ENCODE results near the gene DAAM2.

DNA sequence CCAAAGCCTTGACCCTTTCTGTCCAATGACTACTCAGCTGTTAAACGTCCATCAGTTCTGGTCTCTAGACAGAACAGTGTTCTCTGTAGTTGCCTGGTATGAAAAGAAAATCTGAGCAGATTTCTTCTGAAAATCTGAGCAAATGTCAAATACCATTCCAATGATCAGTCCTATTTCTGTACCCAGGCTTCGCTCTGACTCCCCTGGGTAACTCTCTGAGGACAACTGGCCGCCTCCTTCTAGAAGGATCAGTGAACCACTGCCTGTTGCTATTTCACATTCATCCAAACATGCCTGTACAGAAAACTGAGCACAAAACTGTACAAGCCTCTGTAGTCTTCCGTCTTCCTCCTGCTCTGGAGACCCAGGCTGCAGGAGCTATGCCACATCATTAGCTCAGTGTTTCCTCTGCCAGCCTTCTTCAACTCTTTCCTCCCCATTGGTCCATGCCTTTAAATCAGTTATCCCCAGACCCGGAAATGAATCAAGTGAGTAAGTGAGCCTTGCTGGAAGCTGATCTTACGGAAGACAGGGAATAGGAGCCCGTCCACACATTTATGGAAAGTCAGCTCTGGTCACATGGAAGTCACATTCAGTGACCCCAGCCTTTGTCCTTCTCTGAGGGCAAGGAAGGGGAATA is 63.3 kb downstream of the DAAM2 start:
- TF ChIP-seq, protein P1, sequence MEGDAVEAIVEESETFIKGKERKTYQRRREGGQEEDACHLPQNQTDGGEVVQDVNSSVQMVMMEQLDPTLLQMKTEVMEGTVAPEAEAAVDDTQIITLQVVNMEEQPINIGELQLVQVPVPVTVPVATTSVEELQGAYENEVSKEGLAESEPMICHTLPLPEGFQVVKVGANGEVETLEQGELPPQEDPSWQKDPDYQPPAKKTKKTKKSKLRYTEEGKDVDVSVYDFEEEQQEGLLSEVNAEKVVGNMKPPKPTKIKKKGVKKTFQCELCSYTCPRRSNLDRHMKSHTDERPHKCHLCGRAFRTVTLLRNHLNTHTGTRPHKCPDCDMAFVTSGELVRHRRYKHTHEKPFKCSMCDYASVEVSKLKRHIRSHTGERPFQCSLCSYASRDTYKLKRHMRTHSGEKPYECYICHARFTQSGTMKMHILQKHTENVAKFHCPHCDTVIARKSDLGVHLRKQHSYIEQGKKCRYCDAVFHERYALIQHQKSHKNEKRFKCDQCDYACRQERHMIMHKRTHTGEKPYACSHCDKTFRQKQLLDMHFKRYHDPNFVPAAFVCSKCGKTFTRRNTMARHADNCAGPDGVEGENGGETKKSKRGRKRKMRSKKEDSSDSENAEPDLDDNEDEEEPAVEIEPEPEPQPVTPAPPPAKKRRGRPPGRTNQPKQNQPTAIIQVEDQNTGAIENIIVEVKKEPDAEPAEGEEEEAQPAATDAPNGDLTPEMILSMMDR (optimal IDR thresholded peaks at IDR 0.05 in 1 of 3, IDR thresholded peaks at IDR 0.05 in 1 of 3, conservative IDR thresholded peaks at IDR 0.05 in 1 of 3; ENCODE audit: extremely low read depth in 1 of 3, insufficient read depth in 2 of 3, low read length in 3 of 3) = no peak
- TF ChIP-seq EZH2 (IDR thresholded peaks at IDR 0.05; ENCODE audit: low read length) = no peak
